Activated CD4-positive, alpha-beta memory T cell treated with anti-CD3 and anti-CD28 coated beads for 36 hours (primary cell): ENCODE measurements around the gene SLC25A22. TPM values are rescaled to one million over a fixed set of nuclear protein-coding genes. Genes with fewer than 3 reads are reported as not detected.
A peak's percentile ranks its signal among the peaks of the same experiment; 100 is the strongest.

ENCODE experiments used
- CTCF ChIA-PET: fragments of 350-600 bp; sonication (Branson Sonifier 250); formaldehyde crosslinking; loops from one replicate; lab custom pipeline; 2021; ENCODE audit warnings: antibody characterized with exemption, inconsistent platforms; lab: Charles Lee
- POLR2A ChIA-PET: fragments of 350-600 bp; sonication (Branson Sonifier 250); formaldehyde crosslinking; loops from one replicate; lab custom pipeline; 2021; ENCODE audit warnings: antibody characterized with exemption; lab: Charles Lee
- DNase-seq: peaks from one replicate; pipeline ENCODE4 v3.0.0-alpha.2; 2020
- H3K27ac Mint-ChIP-seq: one replicate; pipeline ENCODE4 v1.8.0; 2021; ENCODE audit warnings: mixed read lengths
- H3K27me3 Mint-ChIP-seq: one replicate; pipeline ENCODE4 v1.8.0; 2021; ENCODE audit warnings: mixed read lengths
- H3K36me3 Mint-ChIP-seq: one replicate; pipeline ENCODE4 v1.8.0; 2021; ENCODE audit warnings: mixed read lengths
- H3K4me1 Mint-ChIP-seq: one replicate; pipeline ENCODE4 v1.8.0; 2021; ENCODE audit warnings: low read depth, mixed read lengths
- H3K4me3 Mint-ChIP-seq: one replicate; pipeline ENCODE4 v1.8.0; 2021; ENCODE audit warnings: mild to moderate bottlenecking, mixed read lengths
- H3K9me3 Mint-ChIP-seq: one replicate; pipeline ENCODE4 v1.8.0; 2021; ENCODE audit warnings: mixed read lengths
- intact Hi-C: fragments of 100-400 bp; cut with micrococcal nuclease; formaldehyde crosslinking; loops from one replicate; pipeline ENCODE4 v1.15.1; 2023
- total RNA-seq, 2 experiments: library from RNA; stranded (reverse); gene quantifications; one replicate each; pipeline ENCODE4 v1.2.3, GENCODE V29; 2021

SLC25A22 gene
- total RNA-seq, 2 experiments from 2014 or later = 28.4 to 32.2 TPM

- no peak for DNase-seq
- ChIA-PET POLR2A (interaction anchor here (1.0 to 2.6 kb wide), 5 partner anchors 8 to 56 kb away, joined by 3 to 14 read pairs (median 5); partner anchors contain the start of genes CD151 and RPLP2), CTCF (interaction anchor here (0.6 to 1.0 kb wide), 4 partner anchors 10 to 107 kb away, joined by 3 to 4 read pairs (median 3); partner anchors contain the start of gene PIDD1)
- H3K27ac Mint-ChIP-seq = peak within 1 kb of the TSS; percentile 58
- peaks cover 14% of the 10 kb centered on the region for H3K4me1 Mint-ChIP-seq
- no peaks in the 10 kb centered on the region for H3K27me3 Mint-ChIP-seq
- intact Hi-C loops = loop anchor here (1.0 kb wide), 1 partner anchor 9 kb away; the partner anchor contains the start of gene RPLP2
- H3K4me3 Mint-ChIP-seq = peak within 1 kb of the TSS; percentile 79
- H3K36me3 Mint-ChIP-seq = peaks cover 8% of the 10 kb centered on the region
- H3K9me3 Mint-ChIP-seq = no peaks in the 10 kb centered on the region
Observed at GRCh38 chr11:818396-819128, 20.5 kb upstream of the SLC25A22 start, which contains the start of gene PNPLA2. PNPLA2 (plus strand) TSS chr11:818914; CDS start chr11:819719, 805 bp downstream.

- CTCF ChIA-PET = no interaction called here
- no peaks in the 10 kb centered on the region for H3K9me3 Mint-ChIP-seq
- DNase-seq = no peak
- H3K4me3 Mint-ChIP-seq = no peak overlapping the region
- peaks cover 28% of the 10 kb centered on the region for H3K4me1 Mint-ChIP-seq
- no peak overlapping the region for H3K27ac Mint-ChIP-seq
- H3K36me3 Mint-ChIP-seq = peaks cover 20% of the 10 kb centered on the region
- POLR2A ChIA-PET = no interaction called here
- intact Hi-C loops = no loop called here
- no peaks in the 10 kb centered on the region for H3K27me3 Mint-ChIP-seq
Observed at GRCh38 chr11:816433-816779, 18.3 kb upstream of the SLC25A22 start.

GRCh38 chr11:815675-816432, 17.8 kb upstream of the SLC25A22 start:
- no peaks in the 10 kb centered on the region for H3K27me3 Mint-ChIP-seq
- H3K4me3 Mint-ChIP-seq = no peak overlapping the region
- H3K9me3 Mint-ChIP-seq = no peaks in the 10 kb centered on the region
- H3K36me3 Mint-ChIP-seq = peaks cover 26% of the 10 kb centered on the region
- POLR2A ChIA-PET = no interaction called here
- CTCF ChIA-PET = no interaction called here
- peaks cover 30% of the 10 kb centered on the region for H3K4me1 Mint-ChIP-seq
- H3K27ac Mint-ChIP-seq = no peak overlapping the region
- intact Hi-C loops = no loop called here
- no peak for DNase-seq

- ChIA-PET POLR2A (interaction anchor here (1.7 kb wide), 1 partner anchor 11 kb away, joined by 3 read pairs; no protein-coding TSS in a partner anchor), CTCF (no interaction called here)
- intact Hi-C loops = no loop called here
- Mint-ChIP-seq H3K36me3 (peaks cover 33% of the 10 kb centered on the region), H3K4me1 (peaks cover 25% of the 10 kb centered on the region), H3K27ac (no peak overlapping the region), H3K9me3 (no peaks in the 10 kb centered on the region), H3K4me3 (no peak overlapping the region), H3K27me3 (no peaks in the 10 kb centered on the region)
- DNase-seq = no peak
Observed at GRCh38 chr11:813456-814096, 15.5 kb upstream of the SLC25A22 start.

GRCh38 chr11:813072-813455, 15.0 kb upstream of the SLC25A22 start:
- intact Hi-C loops = no loop called here
- Mint-ChIP-seq H3K4me3 (no peak overlapping the region), H3K27me3 (no peaks in the 10 kb centered on the region), H3K27ac (no peak overlapping the region), H3K36me3 (peaks cover 33% of the 10 kb centered on the region), H3K9me3 (no peaks in the 10 kb centered on the region), H3K4me1 (peaks cover 23% of the 10 kb centered on the region)
- no peak for DNase-seq
- CTCF ChIA-PET = no interaction called here
- POLR2A ChIA-PET = interaction anchor here (0.8 to 1.7 kb wide), 2 partner anchors 11 to 28 kb away, joined by 3 read pairs; no protein-coding TSS in a partner anchor

GRCh38 chr11:812390-812789, 14.3 kb upstream of the SLC25A22 start:
- intact Hi-C loops = no loop called here
- no peak for DNase-seq
- peak overlapping the region; percentile 92 for H3K4me3 Mint-ChIP-seq
- H3K4me1 Mint-ChIP-seq = peaks cover 27% of the 10 kb centered on the region
- ChIA-PET CTCF (no interaction called here), POLR2A (interaction anchor here (0.8 to 1.7 kb wide), 4 partner anchors 10 to 28 kb away, joined by 3 to 5 read pairs (median 4); no protein-coding TSS in a partner anchor)
- peak overlapping the region; percentile 77 for H3K27ac Mint-ChIP-seq
- H3K36me3 Mint-ChIP-seq = peaks cover 36% of the 10 kb centered on the region
- H3K27me3 Mint-ChIP-seq = no peaks in the 10 kb centered on the region
- no peaks in the 10 kb centered on the region for H3K9me3 Mint-ChIP-seq

GRCh38 chr11:811446-812245, 13.6 kb upstream of the SLC25A22 start:
- intact Hi-C loops = no loop called here
- Mint-ChIP-seq H3K27ac (peak overlapping the region; percentile 77), H3K36me3 (peaks cover 36% of the 10 kb centered on the region), H3K9me3 (no peaks in the 10 kb centered on the region), H3K4me1 (peaks cover 27% of the 10 kb centered on the region), H3K27me3 (no peaks in the 10 kb centered on the region), H3K4me3 (peak overlapping the region; percentile 92)
- DNase-seq = no peak
- ChIA-PET CTCF (interaction anchor here (0.6 kb wide), 1 partner anchor 208 kb away, joined by 4 read pairs; no protein-coding TSS in a partner anchor), POLR2A (interaction anchor here (0.6 to 1.7 kb wide), 5 partner anchors 8 to 31 kb away, joined by 3 to 5 read pairs (median 3); partner anchors contain the start of gene TSPAN4)

- Mint-ChIP-seq H3K36me3 (peaks cover 33% of the 10 kb centered on the region), H3K9me3 (no peaks in the 10 kb centered on the region), H3K4me1 (peaks cover 29% of the 10 kb centered on the region), H3K27ac (peak overlapping the region; percentile 99), H3K27me3 (no peaks in the 10 kb centered on the region), H3K4me3 (peak overlapping the region; percentile 92)
- POLR2A ChIA-PET = interaction anchor here (0.6 to 2.2 kb wide), 9 partner anchors 9 to 54 kb away, joined by 3 to 14 read pairs (median 5); partner anchors contain the start of genes PNPLA2, POLR2L and TSPAN4
- intact Hi-C loops = no loop called here
- CTCF ChIA-PET = no interaction called here
- peak; percentile 34 for DNase-seq
Observed at GRCh38 chr11:810040-810567, 12.0 kb upstream of the SLC25A22 start.

GRCh38 chr11:809287-810039, 11.4 kb upstream of the SLC25A22 start, which contains the start of gene RPLP2:
RPLP2 (plus strand) TSS chr11:809967; CDS start chr11:810235, 268 bp downstream.
- H3K27me3 Mint-ChIP-seq = no peaks in the 10 kb centered on the region
- H3K9me3 Mint-ChIP-seq = no peaks in the 10 kb centered on the region
- CTCF ChIA-PET = interaction anchor here (0.9 to 1.5 kb wide), 3 partner anchors 11 to 20 kb away, joined by 3 to 7 read pairs (median 4); no protein-coding TSS in a partner anchor
- peaks cover 30% of the 10 kb centered on the region for H3K4me1 Mint-ChIP-seq
- intact Hi-C loops = loop anchor here (1.0 kb wide), 2 partner anchors 10 to 13 kb away; no protein-coding TSS in a partner anchor
- DNase-seq = peak; percentile 99
- POLR2A ChIA-PET = interaction anchor here (0.9 to 2.2 kb wide), 8 partner anchors 9 to 233 kb away, joined by 3 to 14 read pairs (median 4); partner anchors contain the start of genes CEND1, PHRF1, PNPLA2 and POLR2L
- H3K4me3 Mint-ChIP-seq = peak within 1 kb of the TSS; percentile 92
- peaks cover 33% of the 10 kb centered on the region for H3K36me3 Mint-ChIP-seq
- H3K27ac Mint-ChIP-seq = peak within 1 kb of the TSS; percentile 99
